Transverse colon (tissue), 4 donors: ENCODE results near the gene CDK5RAP2. TPM values are rescaled to one million over a fixed set of nuclear protein-coding genes. Genes with fewer than 3 reads are reported as not detected.

Source experiments
- DNase-seq: peaks from one replicate; pipeline ENCODE4 v3.0.0-alpha.2; 2019
- H3K27ac ChIP-seq, 4 donors: fragments of 200-600 bp; sonication (generic); 2 replicates each; pipeline ENCODE4 v1.5.1; 2016 to 2018; ENCODE audit warnings: inconsistent platforms in 4 of 4
- H3K27me3 ChIP-seq: fragments of 200-600 bp; sonication (generic); 2 replicates; pipeline ENCODE4 v1.5.1; 2017; ENCODE audit warnings: inconsistent platforms
- H3K36me3 ChIP-seq, 4 donors: fragments of 200-600 bp; sonication (generic); 2 replicates each; pipeline ENCODE4 v1.5.1; 2017 to 2019; ENCODE audit warnings: inconsistent platforms in 4 of 4
- H3K4me1 ChIP-seq, 4 donors: fragments of 200-600 bp; sonication (generic); 2 replicates each; pipeline ENCODE4 v1.5.1; 2017 to 2020; ENCODE audit warnings: inconsistent platforms in 4 of 4
- H3K4me3 ChIP-seq, 4 donors: fragments of 200-600 bp; sonication (generic); 1 replicate in 1 of 4; 2 replicates in 3 of 4; pipeline versions ENCODE4 v1.5.1 to v1.6.1; 2017 to 2019; ENCODE audit warnings: inconsistent platforms in 4 of 4
- H3K9me3 ChIP-seq, 2 donors: fragments of 200-600 bp; sonication (generic); 2 replicates each; pipeline ENCODE4 v1.5.1; 2017 to 2019; ENCODE audit warnings: inconsistent platforms in 2 of 2
- CTCF ChIP-seq, 5 experiments: fragments of 200-600 bp in 3 of 5; fragments of 450-650 bp in 2 of 5; sonication (generic) in 3 of 5; IDR thresholded peaks; 1 replicate in 2 of 5; 2 replicates in 3 of 5; pipeline ENCODE4 v1.5.1; 2016 to 2017; ENCODE audit warnings: antibody characterized with exemption in 5 of 5, inconsistent platforms in 3 of 5, mild to moderate bottlenecking in 2 of 5, moderate library complexity in 1 of 5
- EP300 ChIP-seq: sonication (generic); formaldehyde crosslinking; IDR thresholded peaks from one replicate; pipeline ENCODE4 v1.6.1; 2017; ENCODE audit warnings: antibody characterized with exemption, low read depth
- POLR2A ChIP-seq: fragments of 450-650 bp; IDR thresholded peaks from one replicate; pipeline ENCODE4 v1.6.1; 2016; ENCODE audit warnings: antibody characterized with exemption, mild to moderate bottlenecking, moderate library complexity
- POLR2AphosphoS5 ChIP-seq, 3 donors: sonication (generic); formaldehyde crosslinking; IDR thresholded peaks; one replicate each; pipeline ENCODE4 v1.6.1; 2016; ENCODE audit warnings: antibody characterized with exemption in 3 of 3
- WGBS, 2 donors: methylation state at CpG; one replicate each; pipeline ENCODE4 v1.1.5; 2018; ENCODE audit warnings: low coverage in 1 of 2; 5-methylcytosine and 5-hydroxymethylcytosine counted together
- in situ Hi-C, 4 donors: fragments of 200-750 bp; cut with MboI; loops; one replicate each; pipeline versions ENCODE4 v1.15.0 to v1.15.1; 2017; ENCODE audit warnings: low sequenced_read_pairs in 3 of 4, low pct_ligation_motif_present in 1 of 4, low pct_unique_long_range_greater_than_20kb in 1 of 4
- intact Hi-C: fragments of 100-400 bp; cut with DNase I; formaldehyde crosslinking; loops from one replicate; pipeline ENCODE4 v1.15.1; 2023; ENCODE audit warnings: low total_unique reads
- total RNA-seq, 4 donors: library from RNA; depleted of rRNA; stranded (reverse); fragments of >200 nt; gene quantifications; one replicate each; pipeline ENCODE4 v1.1.0, GENCODE V29; 2016

Gene CDK5RAP2
- total RNA-seq, 4 donors from 2014 or later = 23.6 to 154 (median 28.0) TPM

DNA sequence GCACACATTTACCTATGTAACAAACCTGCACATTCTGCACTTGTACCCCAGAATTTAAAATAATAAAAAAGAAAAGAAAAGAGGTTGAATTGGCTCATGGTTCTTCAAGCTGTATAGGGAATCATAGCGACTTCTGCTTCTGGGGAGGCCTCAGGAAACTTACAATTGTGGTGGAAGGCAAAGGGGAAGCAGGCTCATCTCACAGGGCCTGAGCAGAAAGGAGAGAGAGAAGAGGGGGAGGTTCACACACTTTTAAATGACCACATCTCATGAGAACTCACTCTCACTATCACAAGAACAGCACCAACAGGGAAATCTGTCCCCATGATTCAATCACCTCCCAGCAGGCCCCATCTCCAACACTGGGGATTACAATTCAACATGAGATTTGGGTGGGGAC lies 214.6 kb downstream of the CDK5RAP2 start:
- intact Hi-C loops = no loop called here
- Histone ChIP-seq H3K4me1 (no peaks in the 10 kb centered on the region), H3K4me3 (no peak overlapping the region), H3K36me3 (no peaks in the 10 kb centered on the region), H3K27me3 (no peaks in the 10 kb centered on the region), H3K27ac (no peak overlapping the region), H3K9me3 (no peaks in the 10 kb centered on the region)
- in situ Hi-C loops = no loop called here
- WGBS, 2 donors = 68 to 70% methylated on average over 1 of the region's 1 CpG
- TF ChIP-seq EP300 = no peak
- no peak for TF ChIP-seq POLR2AphosphoS5 (IDR thresholded peaks at IDR 0.05)
- no peak for TF ChIP-seq POLR2A
- no peak for TF ChIP-seq CTCF (IDR thresholded peaks at IDR 0.05)
- DNase-seq = no peak

- Histone ChIP-seq H3K27ac (no peak overlapping the region), H3K4me3 (no peak overlapping the region), H3K27me3 (no peaks in the 10 kb centered on the region), H3K4me1 (no peaks in the 10 kb centered on the region), H3K36me3 (no peaks in the 10 kb centered on the region), H3K9me3 (no peaks in the 10 kb centered on the region)
- in situ Hi-C loops (no loop called here), intact Hi-C loops (no loop called here)
- TF ChIP-seq CTCF (IDR thresholded peaks at IDR 0.05) (no peak), EP300 (no peak), POLR2A (no peak), POLR2AphosphoS5 (IDR thresholded peaks at IDR 0.05) (no peak)
- WGBS, 2 donors = 50 to 85% methylated on average over 1 to 2 of the region's 2 CpGs
- DNase-seq = no peak
Observed at GRCh38 chr9:120363697-120364096, 216.3 kb downstream of the CDK5RAP2 start.

DNA sequence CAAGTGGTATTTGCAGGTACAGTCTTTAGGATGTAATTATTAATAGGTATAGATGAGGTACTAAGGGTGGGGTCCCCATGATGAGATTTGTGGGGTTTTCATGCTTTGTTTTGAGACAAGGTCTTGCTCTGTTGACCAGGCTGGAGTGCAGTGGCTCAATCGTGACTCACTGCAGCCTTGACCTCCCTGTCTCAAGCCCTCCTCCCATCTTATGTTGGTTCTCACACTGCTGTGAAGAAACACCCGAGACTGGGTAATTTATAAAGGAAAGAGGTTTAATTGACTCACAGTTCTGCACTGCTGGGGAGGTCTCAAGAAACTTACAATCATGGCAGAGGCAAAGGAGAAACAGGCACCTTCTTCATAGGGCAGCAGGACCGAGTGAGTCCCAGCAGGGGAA lies 217.5 kb downstream of the CDK5RAP2 start:
- in situ Hi-C loops = no loop called here
- no peak overlapping the region for H3K4me3 ChIP-seq
- no peak overlapping the region for H3K27ac ChIP-seq
- TF ChIP-seq CTCF (IDR thresholded peaks at IDR 0.05) (no peak), EP300 (no peak), POLR2A (no peak), POLR2AphosphoS5 (IDR thresholded peaks at IDR 0.05) (no peak)
- H3K9me3 ChIP-seq = no peaks in the 10 kb centered on the region
- 73% methylated on average over 3 of the region's 3 CpGs; no CpG with 5 or more reads in 1 of the 2 donors for WGBS, 2 donors
- H3K36me3 ChIP-seq = no peaks in the 10 kb centered on the region
- no peak for DNase-seq
- H3K4me1 ChIP-seq = no peaks in the 10 kb centered on the region
- H3K27me3 ChIP-seq = no peaks in the 10 kb centered on the region
- intact Hi-C loops = no loop called here

DNA sequence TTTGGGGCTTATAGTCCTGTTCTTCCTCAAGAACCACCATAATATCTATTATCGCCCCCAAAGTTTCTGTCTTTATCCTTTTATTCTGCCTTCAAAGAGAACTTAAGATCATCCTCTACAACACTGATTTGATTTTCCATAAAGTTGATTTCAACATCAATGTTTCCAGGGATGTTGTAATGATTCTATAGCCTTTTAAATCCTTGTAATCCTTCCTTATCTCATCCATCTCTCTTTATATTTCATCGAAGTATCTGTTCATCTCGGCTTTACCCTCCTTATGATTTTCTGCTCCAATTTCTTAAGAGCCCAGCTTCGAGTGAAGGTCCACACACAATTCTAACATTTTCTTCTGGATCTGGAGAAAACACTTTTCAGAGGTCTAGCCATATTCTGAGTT lies 218.4 kb downstream of the CDK5RAP2 start:
- no peaks in the 10 kb centered on the region for H3K4me1 ChIP-seq
- no peaks in the 10 kb centered on the region for H3K9me3 ChIP-seq
- intact Hi-C loops = no loop called here
- H3K36me3 ChIP-seq = no peaks in the 10 kb centered on the region
- H3K27me3 ChIP-seq = no peaks in the 10 kb centered on the region
- in situ Hi-C loops = no loop called here
- no peak for DNase-seq
- TF ChIP-seq POLR2AphosphoS5 (IDR thresholded peaks at IDR 0.05) (no peak), POLR2A (no peak), CTCF (IDR thresholded peaks at IDR 0.05) (no peak), EP300 (no peak)
- no peak overlapping the region for H3K4me3 ChIP-seq
- H3K27ac ChIP-seq = no peak overlapping the region
- WGBS, 2 donors = 86% methylated on average over 3 to 4 of the region's 4 CpGs
